SJCRH30 (cell line): ENCODE measurements around the gene CD300LD. TPM values are rescaled to one million over a fixed set of nuclear protein-coding genes. Genes with fewer than 3 reads are reported as not detected.

Experiments
- DNase-seq, 2 experiments: peaks; one replicate each; pipeline ENCODE4 v3.0.0-alpha.2; 2015 to 2020
- H3K27ac ChIP-seq: fragments of 250-450 bp; sonication (Bioruptor Pico); 2 replicates; pipeline ENCODE4 v1.5.1; 2020; ENCODE audit warnings: mild to moderate bottlenecking, moderate library complexity
- H3K27me3 ChIP-seq: fragments of 250-450 bp; sonication (Bioruptor Pico); 2 replicates; pipeline ENCODE4 v1.5.1; 2020; ENCODE audit warnings: mild to moderate bottlenecking, moderate library complexity
- H3K36me3 ChIP-seq: fragments of 250-450 bp; sonication (Bioruptor Pico); 2 replicates; pipeline ENCODE4 v1.5.1; 2020; ENCODE audit warnings: mild to moderate bottlenecking, moderate library complexity
- H3K4me1 ChIP-seq: fragments of 250-450 bp; sonication (Bioruptor Pico); 2 replicates; pipeline ENCODE4 v1.5.1; 2020; ENCODE audit warnings: mild to moderate bottlenecking, moderate library complexity
- H3K4me3 ChIP-seq: fragments of 250-450 bp; sonication (Bioruptor Pico); 2 replicates; pipeline ENCODE4 v1.5.1; 2020; ENCODE audit warnings: mild to moderate bottlenecking, moderate library complexity
- H3K9me3 ChIP-seq: fragments of 250-450 bp; sonication (Bioruptor Pico); replicated peaks from 2 replicates; pipeline ENCODE4 v1.5.1; 2020; ENCODE audit warnings: mild to moderate bottlenecking, moderate library complexity
- total RNA-seq: library from RNA; depleted of rRNA; stranded (reverse); fragments of >200 nt; shearing (Covaris generic); gene quantifications from 2 replicates; pipeline ENCODE4 v1.2.3, GENCODE V29; 2014

The CD300LD gene
- total RNA-seq, 1 experiment from 2014 or later, result not detected

DNA sequence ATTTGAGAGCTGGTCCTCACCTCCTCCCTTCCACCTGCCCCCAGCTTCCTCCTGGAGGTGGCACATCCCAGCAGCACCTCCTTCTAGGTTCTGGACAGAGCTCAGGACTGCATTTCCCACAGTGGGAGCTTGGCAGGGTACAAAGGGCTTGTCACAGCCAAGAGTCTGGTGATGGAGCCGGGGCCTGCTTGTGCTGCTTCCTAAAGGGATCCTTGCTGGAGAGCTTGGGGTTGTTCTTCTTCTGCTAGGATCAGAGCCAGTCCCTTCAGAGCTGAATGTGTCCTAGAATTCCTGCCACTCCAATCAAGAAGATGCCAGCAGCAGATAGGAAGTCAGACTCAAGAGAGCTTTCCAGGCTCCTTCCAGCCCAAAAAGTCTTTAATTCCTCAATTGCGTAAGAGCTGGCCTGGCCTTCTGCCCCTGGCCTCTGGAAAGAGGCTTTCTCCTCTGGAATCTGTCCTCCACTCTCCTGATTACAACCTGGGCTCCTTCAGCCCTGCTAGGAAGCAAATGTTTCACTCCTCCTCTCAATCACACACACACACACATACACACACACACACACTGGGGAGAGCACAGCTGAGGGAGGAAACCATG, 27.1 kb upstream of the CD300LD start:
- Histone ChIP-seq H3K27me3 (peaks cover 10% of the 10 kb centered on the region; the same call in 1 of the 2 replicates), H3K4me1 (peaks cover 6% of the 10 kb centered on the region; the same call in 1 of the 2 replicates), H3K4me3 (no peak overlapping the region), H3K36me3 (no peaks in the 10 kb centered on the region), H3K9me3 (no peaks in the 10 kb centered on the region), H3K27ac (no peak overlapping the region)
- no peak for DNase-seq

DNA sequence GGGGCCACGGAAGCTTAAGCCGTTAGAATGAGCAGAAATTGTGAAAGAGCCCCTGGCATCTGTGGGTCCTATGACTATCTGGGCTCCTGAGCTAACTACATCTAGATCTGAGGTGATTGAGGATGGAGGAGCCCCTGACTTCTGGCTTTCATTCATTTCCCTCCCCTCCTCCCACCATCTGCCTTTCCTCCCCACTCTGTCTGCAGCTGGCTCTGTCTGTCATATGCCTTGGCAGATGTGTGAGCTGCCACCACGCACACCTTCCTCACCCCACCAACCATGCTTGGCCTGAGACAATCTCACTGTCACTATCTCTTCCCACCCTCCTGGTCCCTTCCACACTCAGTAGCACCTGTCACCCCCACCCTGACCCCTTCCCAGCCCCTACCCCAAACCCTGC, 26.4 kb upstream of the CD300LD start:
- peak; percentile 84 to 88 for DNase-seq
- Histone ChIP-seq H3K27me3 (peaks cover 13% of the 10 kb centered on the region), H3K27ac (no peak overlapping the region), H3K4me1 (peaks cover 6% of the 10 kb centered on the region; the same call in 1 of the 2 replicates), H3K4me3 (no peak overlapping the region), H3K36me3 (no peaks in the 10 kb centered on the region), H3K9me3 (no peaks in the 10 kb centered on the region)

DNA sequence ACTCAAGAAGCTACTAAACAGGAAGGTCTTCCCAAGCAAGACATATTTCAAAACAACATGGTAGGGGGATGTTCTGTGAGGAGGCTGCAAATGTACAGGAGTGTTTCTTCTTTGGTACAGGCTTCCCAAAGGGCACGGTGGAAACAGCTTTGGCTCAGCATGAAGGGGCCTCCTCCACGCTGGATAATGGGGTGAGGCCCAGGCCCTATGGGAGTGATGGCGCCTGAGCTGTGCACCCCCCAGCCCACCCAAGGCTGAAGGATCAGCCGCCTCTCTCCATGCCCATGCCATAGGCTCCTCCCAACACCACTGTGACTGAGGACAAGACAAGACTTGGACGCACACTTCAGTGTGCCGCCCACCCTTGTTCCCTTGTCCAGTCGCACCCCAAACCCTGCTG, 24.6 kb upstream of the CD300LD start:
- DNase-seq, result no peak

DNA sequence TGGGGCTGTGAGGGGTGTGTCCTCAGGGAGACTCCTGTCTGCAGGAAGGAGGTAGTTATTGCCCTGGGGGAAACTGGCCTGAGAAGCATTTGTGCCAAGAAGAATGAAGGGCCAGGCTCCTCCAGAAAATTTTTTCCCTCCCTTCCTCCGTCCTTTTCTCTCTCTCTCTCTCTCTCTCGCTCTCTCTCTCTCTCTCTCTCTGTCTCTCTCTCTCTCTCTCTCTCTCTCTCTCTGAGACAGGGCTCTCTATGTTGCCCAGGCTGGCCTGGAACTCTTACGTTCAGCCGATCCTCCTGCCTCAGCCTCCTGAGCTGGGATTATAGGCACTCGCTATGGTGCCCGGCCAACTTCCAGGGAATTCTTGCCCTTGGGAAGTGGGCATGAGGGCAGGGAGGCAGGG, 20.0 kb upstream of the CD300LD start:
- Histone ChIP-seq H3K4me3 (no peak overlapping the region), H3K36me3 (no peaks in the 10 kb centered on the region), H3K9me3 (no peaks in the 10 kb centered on the region), H3K4me1 (no peaks in the 10 kb centered on the region), H3K27ac (no peak overlapping the region), H3K27me3 (peaks cover 13% of the 10 kb centered on the region)
- no peak for DNase-seq

More for the DNA sequence above, 24.6 kb upstream of the CD300LD start:
- Histone ChIP-seq H3K4me1 (peaks cover 6% of the 10 kb centered on the region; the same call in 1 of the 2 replicates), H3K4me3 (no peak overlapping the region), H3K27ac (no peak overlapping the region), H3K9me3 (no peaks in the 10 kb centered on the region), H3K27me3 (peaks cover 19% of the 10 kb centered on the region), H3K36me3 (no peaks in the 10 kb centered on the region)

DNA sequence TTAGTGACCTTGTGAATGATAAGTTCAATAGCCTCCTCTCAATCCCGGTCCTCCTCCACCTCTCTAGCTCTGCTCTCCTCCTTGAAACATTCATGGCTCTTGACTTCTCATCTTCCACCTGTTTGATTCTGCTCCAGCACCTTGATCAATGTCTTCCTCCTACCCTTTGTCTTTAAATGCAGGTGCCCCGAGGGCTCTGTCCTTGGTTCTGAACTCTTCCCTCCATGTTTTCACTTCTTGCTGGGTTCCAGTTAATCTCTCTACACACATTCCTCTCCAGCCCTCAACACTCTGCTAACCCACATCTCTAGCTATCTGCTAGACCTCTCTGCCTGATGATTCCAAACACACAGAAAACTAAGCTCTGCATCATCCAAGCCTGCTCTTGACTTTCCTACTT, 18.0 kb upstream of the CD300LD start:
- no peaks in the 10 kb centered on the region for H3K36me3 ChIP-seq
- peaks cover 9% of the 10 kb centered on the region for H3K27me3 ChIP-seq
- H3K9me3 ChIP-seq, result no peaks in the 10 kb centered on the region
- DNase-seq, result peak in 1 of 2 experiments; percentile 37
- no peak overlapping the region for H3K4me3 ChIP-seq
- H3K4me1 ChIP-seq, result no peaks in the 10 kb centered on the region
- H3K27ac ChIP-seq, result no peak overlapping the region

DNA sequence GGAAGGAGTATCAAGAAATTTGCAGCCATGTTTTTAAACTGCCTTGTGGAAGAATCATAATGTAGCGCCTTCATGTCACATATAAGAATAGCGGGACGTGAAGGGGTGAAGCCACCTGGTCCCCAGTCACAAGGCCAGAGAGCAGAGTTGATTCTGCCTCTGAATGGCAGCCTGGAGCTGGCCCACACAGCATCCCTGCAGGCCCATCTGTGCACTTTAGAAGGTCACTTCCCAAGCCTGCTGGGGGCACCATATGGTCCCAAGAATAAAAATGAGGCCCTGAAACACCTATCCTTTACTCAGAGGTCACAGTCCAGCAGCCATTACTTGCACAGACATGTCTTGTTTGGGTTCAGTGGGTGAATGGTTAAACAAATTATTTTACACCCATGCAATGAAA, 16.4 kb upstream of the CD300LD start:
- Histone ChIP-seq H3K9me3 (no peaks in the 10 kb centered on the region), H3K36me3 (no peaks in the 10 kb centered on the region), H3K4me3 (no peak overlapping the region), H3K4me1 (no peaks in the 10 kb centered on the region), H3K27me3 (peaks cover 17% of the 10 kb centered on the region), H3K27ac (no peak overlapping the region)
- DNase-seq, result no peak

DNA sequence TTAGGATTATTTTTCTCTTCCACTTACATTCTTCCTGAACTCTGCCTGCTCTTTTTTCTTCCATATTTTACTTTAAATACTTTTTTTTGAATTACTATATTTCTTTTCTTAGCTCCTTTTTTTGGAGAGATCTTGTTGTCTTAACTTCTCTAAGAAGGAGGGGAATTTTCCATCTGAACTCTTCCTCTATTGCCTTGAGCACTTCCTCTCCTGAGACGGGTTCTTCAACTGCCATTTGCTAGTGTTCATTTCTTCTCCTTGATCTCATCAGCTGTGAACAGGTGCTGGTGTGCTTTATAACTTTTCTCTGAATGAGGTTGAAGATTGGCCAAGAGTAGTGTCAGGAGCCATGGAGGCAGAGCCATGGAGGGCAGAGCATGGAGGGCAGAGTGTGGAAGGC, 15.1 kb upstream of the CD300LD start:
- Histone ChIP-seq H3K27ac (no peak overlapping the region), H3K4me3 (no peak overlapping the region), H3K36me3 (no peaks in the 10 kb centered on the region), H3K4me1 (no peaks in the 10 kb centered on the region), H3K9me3 (no peaks in the 10 kb centered on the region), H3K27me3 (peaks cover 15% of the 10 kb centered on the region)
- no peak for DNase-seq

DNA sequence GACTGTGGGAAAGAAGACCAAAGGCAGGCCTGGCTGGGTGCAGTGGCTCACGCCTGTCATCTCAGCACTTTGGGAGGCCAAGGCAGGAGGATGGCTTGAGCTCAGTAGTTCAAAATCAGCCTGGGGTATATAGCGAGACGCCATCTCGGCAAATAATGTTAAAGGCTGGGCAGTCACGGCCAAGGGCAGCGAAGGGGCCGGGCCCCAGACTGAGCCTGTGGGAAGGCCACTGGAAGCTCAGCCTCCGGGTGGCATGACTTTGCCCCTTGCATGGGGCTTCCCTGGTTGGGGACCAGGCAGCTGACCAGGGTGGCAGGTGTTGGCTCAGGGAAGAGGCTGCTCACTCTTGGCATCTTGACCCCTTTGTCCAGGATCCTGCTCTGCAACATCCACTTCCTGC, 14.0 kb upstream of the CD300LD start:
- Histone ChIP-seq H3K27ac (no peak overlapping the region), H3K9me3 (no peaks in the 10 kb centered on the region), H3K27me3 (peaks cover 21% of the 10 kb centered on the region), H3K4me1 (no peaks in the 10 kb centered on the region), H3K36me3 (no peaks in the 10 kb centered on the region), H3K4me3 (no peak overlapping the region)
- DNase-seq, result no peak

DNA sequence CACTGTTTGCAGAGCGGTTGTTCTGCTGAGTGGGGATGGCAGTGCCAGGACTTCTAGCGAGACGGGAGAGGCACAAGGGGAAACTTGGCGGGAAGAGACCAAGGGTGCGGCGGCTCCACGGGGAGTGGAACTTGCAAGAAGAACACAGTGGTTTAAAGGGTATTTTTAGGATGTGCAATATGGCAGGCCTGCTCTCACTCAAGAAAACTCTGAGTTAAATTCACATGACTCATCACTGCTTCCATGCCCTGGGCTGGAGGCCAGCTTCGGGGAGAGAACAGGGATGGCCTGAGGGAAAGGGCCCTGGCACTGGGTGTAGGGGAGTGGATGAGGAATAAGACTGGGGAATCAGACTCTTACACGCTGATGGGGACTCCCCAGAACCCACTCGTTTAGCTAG, 13.3 kb upstream of the CD300LD start:
- peak in 1 of 2 experiments; percentile 11 for DNase-seq
- H3K9me3 ChIP-seq, result no peaks in the 10 kb centered on the region
- H3K27ac ChIP-seq, result no peak overlapping the region
- peaks cover 21% of the 10 kb centered on the region for H3K27me3 ChIP-seq
- no peaks in the 10 kb centered on the region for H3K36me3 ChIP-seq
- H3K4me1 ChIP-seq, result no peaks in the 10 kb centered on the region
- H3K4me3 ChIP-seq, result no peak overlapping the region

DNA sequence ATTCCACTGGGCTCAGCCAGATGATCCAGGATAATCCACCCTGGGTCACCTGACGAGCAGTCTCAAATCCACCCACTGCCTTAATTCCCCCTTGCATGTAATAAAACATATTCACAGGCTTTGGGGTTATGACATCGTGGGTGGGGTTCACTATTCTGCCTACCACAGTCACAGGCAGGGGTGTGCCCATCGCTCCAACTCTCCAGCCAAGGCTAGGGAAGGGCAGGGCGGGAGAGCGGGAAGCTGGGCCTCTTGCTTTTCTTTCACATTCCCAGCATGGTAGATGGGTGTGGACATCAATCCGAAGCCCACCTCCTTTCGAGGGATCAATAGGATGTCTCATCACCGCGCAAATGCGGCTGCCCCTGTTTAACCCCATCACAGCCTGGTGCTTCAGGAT, 12.7 kb upstream of the CD300LD start:
- peaks cover 21% of the 10 kb centered on the region for H3K27me3 ChIP-seq
- no peak for DNase-seq
- no peaks in the 10 kb centered on the region for H3K4me1 ChIP-seq
- no peaks in the 10 kb centered on the region for H3K9me3 ChIP-seq
- H3K36me3 ChIP-seq, result no peaks in the 10 kb centered on the region
- no peak overlapping the region for H3K4me3 ChIP-seq
- no peak overlapping the region for H3K27ac ChIP-seq

DNA sequence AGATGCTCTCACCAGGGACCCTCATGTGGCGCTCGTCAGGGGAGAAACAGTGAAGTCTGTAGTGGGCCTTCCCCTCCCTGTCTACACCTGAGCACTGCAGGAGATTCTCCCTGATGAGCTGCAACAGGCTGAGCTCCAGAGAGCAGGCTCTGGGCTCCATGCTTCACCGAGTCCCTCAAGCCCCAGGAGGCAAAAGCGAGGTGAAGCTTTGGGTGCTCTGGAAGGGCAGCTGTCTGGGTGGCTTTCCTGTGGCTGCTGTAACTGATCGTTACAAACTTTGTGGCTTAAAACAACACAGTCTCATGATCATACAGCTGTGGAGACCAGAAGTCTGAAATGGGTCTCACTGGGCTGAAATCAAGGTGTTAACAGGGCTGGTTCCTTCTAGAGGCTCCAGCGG, 12.1 kb upstream of the CD300LD start:
- no peaks in the 10 kb centered on the region for H3K4me1 ChIP-seq
- no peak overlapping the region for H3K4me3 ChIP-seq
- peaks cover 21% of the 10 kb centered on the region for H3K27me3 ChIP-seq
- no peak overlapping the region for H3K27ac ChIP-seq
- DNase-seq, result no peak
- H3K9me3 ChIP-seq, result no peaks in the 10 kb centered on the region
- no peaks in the 10 kb centered on the region for H3K36me3 ChIP-seq

DNA sequence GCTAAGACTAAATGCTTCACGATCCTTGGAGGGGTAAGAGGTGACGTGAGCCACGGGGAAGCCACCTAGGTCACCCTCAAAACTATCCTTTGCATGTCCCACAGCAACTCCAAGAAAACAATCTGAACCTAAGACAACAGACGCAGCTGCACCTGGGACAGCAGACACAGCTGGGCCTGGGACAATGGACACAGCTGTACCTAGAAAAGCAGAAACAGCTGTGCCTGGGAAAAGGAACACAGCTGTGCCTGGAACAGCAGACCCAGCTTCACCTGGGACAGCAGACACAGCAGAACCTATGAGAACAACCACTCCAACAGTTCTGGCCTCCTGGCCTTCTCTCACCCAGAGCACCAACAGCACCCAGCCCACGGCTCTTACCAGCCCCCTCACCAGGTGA, 11.7 kb upstream of the CD300LD start:
- H3K4me3 ChIP-seq, result no peak overlapping the region
- no peaks in the 10 kb centered on the region for H3K4me1 ChIP-seq
- no peaks in the 10 kb centered on the region for H3K9me3 ChIP-seq
- peaks cover 21% of the 10 kb centered on the region for H3K27me3 ChIP-seq
- no peak overlapping the region for H3K27ac ChIP-seq
- H3K36me3 ChIP-seq, result no peaks in the 10 kb centered on the region
- DNase-seq, result no peak

DNA sequence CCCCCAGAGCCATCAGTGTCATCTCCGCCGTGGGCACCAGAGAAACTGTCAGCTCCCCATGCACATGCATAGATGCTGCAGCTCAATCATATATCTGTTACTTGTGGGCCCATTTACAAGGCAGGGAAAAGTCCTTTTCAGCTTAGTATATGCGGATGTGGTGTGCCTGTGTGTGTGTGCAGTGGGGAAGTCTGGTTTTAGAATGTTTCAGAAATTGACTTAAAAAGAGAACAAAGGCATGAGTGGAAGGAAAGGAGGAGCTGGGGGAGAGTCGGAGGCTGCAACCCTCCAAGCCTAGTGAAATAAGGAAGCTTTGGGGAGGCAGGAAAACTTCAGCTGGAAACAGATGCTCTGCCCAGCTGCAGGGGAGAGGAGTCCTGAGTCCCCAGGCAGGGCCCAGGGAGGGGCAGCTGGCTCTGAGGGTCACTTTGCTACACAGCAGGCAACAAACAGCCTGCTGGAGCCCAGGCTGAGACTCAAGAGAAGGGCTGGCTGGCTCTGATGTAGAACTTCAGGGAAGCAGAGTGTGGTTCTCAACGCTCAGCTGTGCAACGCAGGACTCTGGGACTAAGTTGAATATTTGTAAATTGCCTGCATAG, 11.1 kb upstream of the CD300LD start:
- Histone ChIP-seq H3K4me1 (no peaks in the 10 kb centered on the region), H3K4me3 (no peak overlapping the region), H3K27me3 (peaks cover 21% of the 10 kb centered on the region), H3K36me3 (no peaks in the 10 kb centered on the region), H3K9me3 (no peaks in the 10 kb centered on the region), H3K27ac (no peak overlapping the region)
- no peak for DNase-seq

DNA sequence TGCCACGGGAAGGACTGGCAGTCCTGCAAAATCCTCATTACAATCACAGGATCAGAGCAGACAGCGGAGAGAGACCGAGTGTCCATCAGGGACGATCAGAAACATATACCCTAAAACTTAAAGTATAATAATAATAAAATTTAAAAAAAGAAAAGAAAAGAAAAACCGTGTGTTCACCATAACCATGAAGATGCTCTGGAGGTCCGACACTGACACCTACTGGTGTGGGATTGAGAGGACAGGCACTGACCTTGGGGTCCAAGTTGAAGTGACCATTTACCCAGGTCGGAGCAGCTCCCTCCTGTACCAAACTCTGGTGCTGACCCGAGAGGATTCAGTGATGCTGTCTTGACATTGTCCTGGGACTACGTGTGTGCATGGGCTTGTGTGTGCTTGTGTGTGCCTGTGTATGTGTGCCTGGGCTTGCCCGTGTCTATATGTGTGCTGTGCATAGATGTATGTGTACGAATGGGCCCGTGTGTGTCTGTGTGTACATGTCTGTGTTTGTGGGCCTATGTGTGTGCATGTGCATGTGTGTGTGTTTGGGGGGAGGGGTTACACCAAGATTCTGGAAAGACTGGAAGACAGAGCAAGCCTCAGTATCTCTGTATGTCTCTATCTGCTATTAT, 10.0 kb upstream of the CD300LD start:
- no peaks in the 10 kb centered on the region for H3K36me3 ChIP-seq
- peak; percentile 33 to 62 for DNase-seq

DNA sequence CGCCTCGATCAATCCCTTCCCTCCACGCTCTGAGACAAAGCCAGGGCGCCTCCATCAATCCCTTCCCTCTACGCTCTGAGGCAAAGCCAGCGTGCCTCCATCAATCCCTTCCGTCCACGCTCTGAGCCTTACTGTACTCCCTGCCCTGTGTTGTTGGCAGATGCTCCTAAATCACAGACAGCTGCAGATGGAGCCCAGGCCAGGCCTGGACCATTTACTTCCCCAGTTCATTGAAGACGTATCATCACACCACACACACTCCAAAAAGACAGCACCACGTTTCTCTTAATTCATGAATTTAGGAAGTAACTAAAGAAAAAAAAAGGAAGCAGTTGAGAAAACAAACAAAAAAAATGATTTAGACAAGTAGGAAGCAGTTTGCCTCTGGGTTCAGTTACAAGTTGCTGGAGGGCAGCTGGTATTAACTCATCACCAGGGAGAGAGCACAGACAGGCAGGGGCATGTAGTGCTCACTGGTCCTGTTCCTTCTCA, 7.4 kb upstream of the CD300LD start:
- no peaks in the 10 kb centered on the region for H3K36me3 ChIP-seq
- H3K27ac ChIP-seq, result no peak overlapping the region
- peaks cover 28% of the 10 kb centered on the region for H3K27me3 ChIP-seq
- H3K9me3 ChIP-seq, result no peaks in the 10 kb centered on the region
- DNase-seq, result no peak
- no peaks in the 10 kb centered on the region for H3K4me1 ChIP-seq
- H3K4me3 ChIP-seq, result no peak overlapping the region

More for the DNA sequence above, 10.0 kb upstream of the CD300LD start:
- Histone ChIP-seq H3K27ac (no peak overlapping the region), H3K9me3 (no peaks in the 10 kb centered on the region), H3K4me3 (no peak overlapping the region), H3K27me3 (peaks cover 23% of the 10 kb centered on the region), H3K4me1 (no peaks in the 10 kb centered on the region)
